HG03066 (cell line): ENCODE data around the gene LGR5.

Experiments used
- ATAC-seq: cut with Tn5 transposase; IDR thresholded peaks from one replicate; pipeline ENCODE4 v1.9.1; 2021; ENCODE audit warnings: low read depth; ENCODE audit not compliant: unreplicated experiment

LGR5 gene

DNA sequence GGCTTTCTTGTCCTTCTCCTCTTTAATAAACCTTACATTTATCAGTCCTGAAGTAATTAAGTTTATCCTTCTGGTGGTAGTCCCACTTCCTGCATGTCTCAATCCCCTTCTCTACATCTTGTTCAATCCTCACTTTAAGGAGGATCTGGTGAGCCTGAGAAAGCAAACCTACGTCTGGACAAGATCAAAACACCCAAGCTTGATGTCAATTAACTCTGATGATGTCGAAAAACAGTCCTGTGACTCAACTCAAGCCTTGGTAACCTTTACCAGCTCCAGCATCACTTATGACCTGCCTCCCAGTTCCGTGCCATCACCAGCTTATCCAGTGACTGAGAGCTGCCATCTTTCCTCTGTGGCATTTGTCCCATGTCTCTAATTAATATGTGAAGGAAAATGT, 144.8 kb downstream of the LGR5 start:
- ATAC-seq: no peak

DNA sequence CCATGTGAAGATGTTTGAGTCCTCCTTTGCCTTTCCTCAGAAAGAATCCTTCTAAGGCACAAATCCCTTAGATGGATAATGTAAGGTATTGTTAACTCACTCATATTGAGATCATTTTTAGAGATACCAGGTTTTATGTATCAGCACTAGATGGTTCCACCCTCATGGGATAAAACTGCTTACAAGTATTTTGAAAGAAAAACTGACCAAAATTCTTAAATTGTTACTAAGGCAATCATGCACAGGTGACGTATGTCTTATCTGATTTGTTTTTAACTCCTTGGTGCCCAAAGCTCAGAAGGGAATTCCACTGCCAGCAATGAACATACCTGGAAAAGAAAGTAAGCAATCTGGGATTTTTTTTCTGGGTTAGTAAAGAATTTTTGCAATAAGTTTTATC, 145.6 kb downstream of the LGR5 start:
- ATAC-seq: no peak

DNA sequence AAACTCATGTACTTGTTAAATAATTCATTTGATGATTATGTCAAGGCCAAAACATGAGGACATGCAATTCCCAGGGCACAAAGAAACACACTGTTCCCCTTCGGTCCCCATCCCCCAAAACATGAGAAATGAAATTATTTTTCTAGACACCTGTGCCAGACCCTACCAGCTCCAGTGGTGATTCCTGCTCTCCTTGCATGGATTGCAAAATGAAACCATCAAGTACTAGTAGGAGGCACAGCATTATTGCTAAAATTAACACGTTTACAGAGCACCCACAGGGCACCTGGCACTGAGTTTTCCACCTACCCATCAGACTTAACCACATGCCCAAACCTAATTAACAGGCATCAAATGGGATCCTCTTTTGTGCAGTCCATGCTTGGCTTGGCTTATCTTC, 147.4 kb downstream of the LGR5 start:
- no peak for ATAC-seq

DNA sequence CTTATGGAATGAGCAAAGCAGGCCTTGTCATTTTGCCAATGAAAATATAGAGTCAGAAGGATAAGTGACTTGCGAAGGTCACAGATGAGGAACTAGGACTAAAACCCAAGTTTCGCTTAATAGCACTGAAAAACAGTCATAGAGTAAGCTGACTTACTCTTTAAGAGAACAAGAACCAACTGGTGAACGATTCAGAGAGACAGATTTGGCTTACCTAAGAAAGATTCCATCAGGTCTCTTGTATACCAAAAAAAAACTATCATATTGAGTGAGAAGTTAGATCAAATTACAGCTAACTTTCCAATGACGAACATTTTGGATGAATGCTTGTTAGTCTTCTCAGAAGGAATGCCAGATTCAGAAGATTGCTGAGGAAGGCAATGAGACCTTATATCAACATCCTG, 149.9 kb downstream of the LGR5 start:
- no peak for ATAC-seq

DNA sequence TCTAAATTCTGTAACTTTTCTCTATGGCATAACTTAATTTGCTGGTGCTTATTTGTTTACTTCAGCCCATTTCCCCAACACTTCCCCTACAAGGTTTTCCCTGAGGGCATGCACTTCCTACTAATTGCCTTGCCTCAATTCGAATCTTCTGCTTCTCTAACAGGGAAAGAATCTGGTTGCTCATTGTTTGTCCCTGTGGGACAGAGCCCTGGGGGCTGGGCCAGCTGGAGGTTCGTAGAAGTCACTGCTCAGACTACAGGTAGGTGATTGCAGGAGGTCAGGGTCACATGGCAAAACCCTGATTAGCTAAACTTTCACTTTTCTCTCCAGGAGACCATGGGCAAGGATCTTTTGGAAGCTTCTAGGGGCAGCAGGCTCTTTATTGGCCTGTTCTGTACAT, 152.0 kb downstream of the LGR5 start:
- ATAC-seq: no peak

DNA sequence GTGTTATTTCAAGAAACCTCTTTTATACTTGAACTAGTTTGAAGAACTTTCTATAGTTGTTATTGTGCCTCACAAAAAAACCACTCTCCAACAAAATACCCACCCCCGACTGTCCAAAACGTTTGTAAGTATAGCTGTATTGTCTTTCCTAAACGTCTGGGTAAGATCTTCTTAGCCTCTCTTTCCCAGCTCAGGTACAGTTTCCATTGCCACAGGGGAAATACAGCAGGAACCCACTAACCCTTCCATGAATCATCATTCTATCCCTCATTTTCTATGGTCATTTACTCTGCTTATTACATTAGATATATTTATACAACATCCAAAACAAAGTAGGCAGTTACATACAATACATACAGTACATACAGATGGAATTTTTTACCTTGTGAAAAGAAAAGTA, 153.2 kb downstream of the LGR5 start:
- no peak for ATAC-seq

DNA sequence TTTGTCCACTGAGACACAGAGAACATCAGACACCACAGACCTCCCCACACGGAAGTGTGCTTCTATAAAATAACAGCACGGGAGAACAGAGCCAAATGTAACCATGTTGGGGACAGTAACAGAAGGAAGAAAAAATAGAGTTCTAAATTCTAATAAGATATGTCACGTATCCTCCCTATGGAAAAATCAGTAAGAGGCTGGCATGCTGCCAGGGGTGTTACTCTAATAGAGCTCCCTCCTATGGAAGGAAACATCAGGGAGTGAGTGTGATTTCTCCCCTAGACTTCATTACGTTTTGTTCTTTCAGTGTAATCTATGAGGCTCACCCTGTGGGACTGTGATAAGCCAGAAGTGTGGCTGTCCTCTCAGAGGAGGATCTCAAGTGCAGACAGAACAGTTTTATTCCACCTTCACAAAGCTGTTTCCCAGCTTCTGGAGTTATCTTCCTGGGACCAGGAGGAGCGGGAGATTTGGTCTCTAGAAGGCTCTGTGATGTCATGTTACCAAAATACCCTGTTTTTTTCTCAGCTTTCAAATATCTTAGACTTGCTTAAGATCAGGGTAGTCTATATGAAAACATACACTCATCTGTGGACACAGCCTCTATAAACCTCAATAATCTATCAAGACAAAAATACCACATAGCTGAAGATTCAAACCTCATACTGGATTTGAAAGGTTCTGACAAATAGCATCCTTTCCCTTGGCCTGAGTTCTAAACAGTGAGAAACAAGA, 154.8 kb downstream of the LGR5 start:
- no peak for ATAC-seq

DNA sequence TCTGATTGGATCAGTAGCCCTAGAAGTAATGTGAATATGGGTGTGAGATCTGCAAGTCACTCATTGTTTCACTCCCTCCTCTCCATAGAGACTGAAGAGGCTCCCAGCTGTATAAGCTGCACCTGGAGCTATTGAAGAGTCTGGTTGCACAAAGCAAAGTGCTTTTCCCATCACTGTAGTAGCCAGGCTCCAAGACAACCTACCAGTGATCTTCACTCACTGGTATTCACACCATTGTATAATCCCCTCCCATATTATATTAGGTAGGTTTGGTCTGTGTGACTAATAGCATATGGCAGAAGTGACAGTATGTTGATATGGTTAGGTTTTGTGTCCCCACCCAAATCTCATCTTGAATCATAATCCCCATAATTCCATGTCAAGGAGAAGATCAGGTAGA, 159.6 kb downstream of the LGR5 start:
- no peak for ATAC-seq

DNA sequence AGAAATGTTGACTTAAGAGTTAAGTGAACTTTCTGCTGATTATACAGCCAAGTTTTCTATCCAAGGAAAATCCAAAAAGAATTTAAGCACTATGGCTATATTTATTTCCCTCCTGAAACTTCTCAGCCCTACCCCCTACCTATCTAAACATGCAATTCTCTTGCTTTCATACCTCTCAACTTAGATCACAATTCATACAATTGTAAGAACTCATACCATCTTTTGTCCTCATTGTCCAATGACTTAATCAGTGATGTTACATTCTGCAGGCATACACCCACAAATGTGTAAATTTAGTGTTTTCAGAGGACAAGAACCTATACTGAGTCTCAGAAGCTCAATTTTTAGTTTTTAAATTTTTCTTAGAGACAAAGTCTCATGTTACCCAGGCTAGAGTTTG, 161.9 kb downstream of the LGR5 start:
- ATAC-seq: no peak

DNA sequence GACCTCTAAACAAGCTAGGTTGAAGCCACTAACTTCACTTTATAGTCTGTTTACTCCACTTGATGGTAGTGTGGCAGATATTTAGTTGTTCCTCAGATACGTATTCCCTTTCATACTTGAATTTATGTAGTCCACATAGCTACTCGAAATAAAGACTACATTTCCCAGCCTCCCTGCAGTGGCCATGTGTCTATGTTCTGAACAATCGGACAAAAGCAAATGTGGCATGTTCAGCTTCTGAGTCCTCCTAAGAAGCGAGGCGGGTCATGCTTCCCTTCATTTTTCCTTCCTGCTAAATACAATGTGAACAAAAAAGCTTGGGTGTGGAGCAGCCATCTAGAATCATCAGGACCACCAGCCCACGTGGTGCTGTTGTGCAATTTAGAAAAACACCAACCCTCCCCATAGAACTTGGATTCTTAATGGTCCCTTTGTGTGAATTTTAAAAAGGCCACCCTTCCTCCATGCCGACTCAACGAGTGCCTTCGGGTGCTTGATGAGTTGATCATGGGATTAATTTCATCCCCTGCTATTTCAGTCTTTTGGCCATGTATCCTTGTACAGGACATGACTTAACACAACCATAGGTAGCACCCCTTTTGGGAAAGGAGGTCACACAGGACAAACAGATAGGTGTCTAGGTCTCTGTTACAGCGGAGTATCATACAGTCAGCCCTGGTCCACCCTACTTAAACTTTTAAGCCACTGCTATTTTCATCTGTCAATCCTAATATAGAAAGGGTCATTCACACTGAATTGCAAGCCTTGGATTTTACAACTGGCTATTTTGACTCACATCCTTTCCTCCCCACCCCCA, 163.4 kb downstream of the LGR5 start:
- no peak for ATAC-seq

DNA sequence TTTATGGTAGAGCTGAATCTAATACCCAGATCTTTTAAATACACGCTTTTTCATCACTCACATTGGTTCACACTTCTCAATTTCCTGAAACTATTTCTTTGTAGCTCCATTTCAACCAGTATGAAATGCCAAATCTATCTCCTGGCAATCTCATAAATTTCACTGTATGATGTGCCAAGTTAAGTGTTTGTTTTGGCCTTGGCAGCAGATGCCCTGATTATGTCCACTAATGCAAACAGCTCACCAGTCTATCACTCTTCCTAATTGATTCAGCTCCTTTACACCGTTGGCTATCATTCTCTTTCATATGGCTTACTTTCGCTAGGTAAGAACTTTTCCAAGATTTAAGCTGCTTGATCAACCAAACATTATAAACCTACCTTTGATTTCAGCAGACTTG, 165.4 kb downstream of the LGR5 start:
- no peak for ATAC-seq

DNA sequence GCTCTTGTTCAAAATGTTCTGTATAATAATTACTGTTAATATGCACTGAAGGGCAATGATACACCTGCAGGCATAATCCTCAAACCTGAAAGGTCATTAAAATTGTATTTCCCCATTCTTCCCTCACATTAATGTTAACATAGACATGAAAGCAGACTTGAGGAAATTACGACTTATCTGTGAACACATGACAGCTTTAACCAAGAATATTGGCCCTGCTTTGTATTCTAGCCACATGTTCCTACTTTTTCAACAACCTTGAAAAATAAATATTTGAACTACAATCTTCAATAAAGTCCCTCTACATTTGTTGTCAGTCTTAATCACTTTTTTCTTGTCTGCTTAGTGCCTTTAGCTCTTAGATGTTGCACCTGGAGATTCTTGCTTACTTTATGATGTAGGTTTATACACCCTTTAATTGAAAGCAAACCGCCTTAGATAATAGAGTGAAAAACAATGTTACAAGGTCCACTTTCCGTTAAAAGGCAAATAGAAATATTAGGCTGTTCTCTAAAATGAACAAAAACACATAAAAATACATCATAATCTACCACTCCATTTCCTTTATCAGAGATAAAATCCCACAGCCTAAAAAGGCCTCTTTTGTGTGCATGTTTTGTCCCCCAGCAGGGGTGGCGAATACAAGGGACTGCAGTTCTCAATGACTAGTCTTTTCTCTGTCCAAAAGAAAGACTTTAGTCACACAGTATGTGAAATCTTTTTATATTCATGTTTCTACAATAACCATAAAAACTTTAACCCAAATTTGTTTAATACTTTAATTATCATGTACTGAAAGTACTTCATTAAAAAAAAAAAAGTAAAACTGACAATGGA, 168.1 kb downstream of the LGR5 start:
- no peak for ATAC-seq

DNA sequence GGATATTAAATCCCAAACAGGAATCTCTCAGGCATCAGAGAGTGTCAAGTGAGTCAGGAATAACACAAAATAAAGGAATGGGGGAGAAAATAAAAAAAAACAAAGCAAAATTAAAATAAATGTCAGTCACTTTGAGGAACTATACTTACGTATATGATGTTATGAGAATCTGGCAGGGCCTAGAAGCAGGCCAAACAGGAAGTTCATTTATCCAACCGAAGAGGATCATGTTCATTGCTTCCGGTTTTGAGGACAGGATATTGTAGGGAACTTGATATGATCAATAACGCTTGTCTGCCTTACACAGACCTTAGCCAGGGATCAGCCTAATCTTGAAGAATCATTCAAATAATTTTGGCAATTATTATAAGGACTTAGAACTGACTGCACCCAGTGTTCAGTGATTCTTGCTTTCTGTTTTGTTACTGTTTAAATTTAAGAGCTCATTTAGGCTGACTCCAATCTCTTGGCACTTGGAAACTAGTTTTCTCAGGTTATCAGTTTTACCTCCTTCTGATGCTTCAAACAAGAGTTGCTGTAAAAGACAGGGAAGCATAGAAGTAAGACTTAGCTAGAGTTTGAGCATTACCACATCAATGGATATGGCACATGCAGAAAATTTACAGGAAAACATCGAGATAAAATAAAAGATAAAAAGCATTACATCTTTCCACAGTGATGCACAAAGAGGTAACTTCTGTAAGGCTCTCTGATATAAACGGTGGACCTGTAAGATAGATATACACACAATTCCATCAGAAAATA, 170.6 kb downstream of the LGR5 start:
- no peak for ATAC-seq

DNA sequence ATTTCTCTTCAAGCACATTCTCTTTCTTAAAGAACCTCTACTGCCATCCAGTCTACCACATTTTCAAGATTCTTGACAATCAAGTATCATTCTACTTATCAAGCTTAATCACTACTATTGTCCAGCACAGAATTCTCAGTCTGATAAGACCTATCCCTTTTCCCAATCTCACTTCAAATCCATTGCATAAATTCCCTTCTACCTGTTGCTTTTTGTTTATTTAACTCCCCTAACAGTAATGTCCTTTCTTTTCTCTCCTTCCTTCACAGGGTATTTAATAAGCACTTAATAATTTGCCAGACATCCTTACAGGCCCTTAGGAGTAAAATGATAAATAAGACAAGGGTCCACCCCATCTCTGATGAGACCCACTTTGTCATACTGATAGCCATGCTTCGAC, 182.3 kb downstream of the LGR5 start:
- ATAC-seq: no peak

DNA sequence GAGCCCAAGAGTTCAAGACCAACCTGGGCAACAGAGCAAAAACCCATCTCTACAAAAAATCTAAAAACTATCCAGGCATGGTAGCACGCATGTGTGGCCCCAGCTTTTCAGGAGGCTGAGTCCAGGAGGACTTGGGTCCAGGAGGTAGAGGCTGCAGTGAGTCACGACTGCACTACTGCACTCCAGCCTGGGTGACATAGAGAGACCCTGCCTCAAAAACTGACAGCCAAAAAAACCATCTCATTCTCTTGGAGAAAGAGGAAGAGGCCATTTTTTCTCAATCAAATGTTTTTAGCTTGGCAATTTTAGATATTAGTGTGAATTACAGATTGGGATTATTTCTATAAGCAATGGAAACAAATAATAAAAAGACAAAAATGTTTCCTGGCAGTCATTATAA, 185.9 kb downstream of the LGR5 start:
- ATAC-seq: no peak

DNA sequence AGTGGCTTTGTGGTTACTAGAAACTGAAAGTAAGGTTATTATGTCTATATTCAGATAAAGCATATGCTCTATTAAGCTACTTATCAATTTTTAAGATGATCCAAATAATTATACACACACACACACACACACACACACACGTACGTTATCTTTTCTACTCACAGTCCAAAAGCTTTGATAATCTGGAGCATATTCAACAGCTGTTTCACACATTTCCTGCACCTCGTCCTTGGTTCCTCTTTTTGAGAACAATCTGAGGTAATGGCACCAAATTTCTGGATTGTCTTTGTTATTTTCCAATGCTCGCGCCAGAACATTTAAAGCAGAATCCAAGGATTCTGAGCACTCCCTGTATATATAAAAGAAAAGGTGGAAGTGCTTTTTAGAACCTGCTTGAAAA, 186.5 kb downstream of the LGR5 start:
- ATAC-seq: peak; percentile 77

DNA sequence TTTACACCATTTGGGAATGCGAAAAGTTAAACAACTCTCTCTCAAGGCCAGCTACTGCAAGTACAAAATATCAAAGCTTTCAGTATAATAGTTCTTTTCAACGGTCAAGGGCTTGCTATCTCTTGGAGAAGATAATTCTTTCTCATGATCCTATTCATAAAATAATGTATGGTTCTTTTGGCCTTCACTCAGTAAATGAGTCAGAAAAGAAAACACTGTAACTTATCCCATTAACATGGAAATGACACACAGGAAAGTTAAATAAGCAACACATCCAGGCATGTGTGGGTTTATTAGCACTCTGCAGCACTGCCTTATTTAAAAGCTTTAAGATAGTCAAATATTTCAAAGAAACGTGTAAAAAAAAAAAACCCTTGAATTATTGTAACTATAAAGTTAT, 187.2 kb downstream of the LGR5 start:
- ATAC-seq: no peak

DNA sequence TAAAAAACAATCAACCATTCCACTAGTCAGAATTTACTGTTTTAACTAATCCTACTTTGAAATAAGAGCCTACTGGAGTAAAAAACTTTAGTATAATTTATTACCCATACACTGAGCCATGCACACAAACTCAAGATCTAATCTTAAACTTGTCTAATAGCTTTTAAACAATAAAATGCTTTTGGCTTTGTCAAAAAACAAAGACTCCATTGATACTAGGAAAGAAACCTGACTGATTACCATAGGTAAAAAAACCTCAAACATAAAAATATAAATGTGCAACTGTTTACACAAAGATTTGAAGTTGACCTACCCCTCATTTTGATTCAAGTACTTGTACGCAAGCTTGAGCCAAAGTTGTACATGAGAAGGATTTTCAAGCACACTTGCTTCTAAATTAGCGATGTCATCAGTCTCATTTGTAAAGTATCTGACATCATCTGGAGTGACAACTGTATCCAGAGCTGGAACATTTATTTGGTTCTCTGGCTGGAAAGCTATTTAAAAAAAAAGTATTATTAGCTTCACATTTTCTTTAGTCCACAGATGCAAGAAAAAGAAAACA, 187.9 kb downstream of the LGR5 start:
- ATAC-seq: no peak
